Subcutaneous adipose tissue (tissue), 4 donors: ENCODE data around the gene ATXN1. TPM values are rescaled to one million over a fixed set of nuclear protein-coding genes. Genes with fewer than 3 reads are reported as not detected.

Experiments
- total RNA-seq, 4 donors: library from RNA; depleted of rRNA; stranded (reverse); fragments of >200 nt; gene quantifications; one replicate each; pipeline ENCODE4 v1.1.0, GENCODE V29; 2016
- TF ChIP-seq, protein P1 (sequence below): fragments of 450-650 bp; IDR thresholded peaks from one replicate; pipeline ENCODE4 v1.5.1; 2016; ENCODE audit warnings: low read depth, mild to moderate bottlenecking, control low read depth, antibody characterized with exemption, moderate library complexity

ATXN1 gene
- total RNA-seq, 4 donors from 2014 or later: 27.1 to 35.6 (median 35.1) TPM

DNA sequence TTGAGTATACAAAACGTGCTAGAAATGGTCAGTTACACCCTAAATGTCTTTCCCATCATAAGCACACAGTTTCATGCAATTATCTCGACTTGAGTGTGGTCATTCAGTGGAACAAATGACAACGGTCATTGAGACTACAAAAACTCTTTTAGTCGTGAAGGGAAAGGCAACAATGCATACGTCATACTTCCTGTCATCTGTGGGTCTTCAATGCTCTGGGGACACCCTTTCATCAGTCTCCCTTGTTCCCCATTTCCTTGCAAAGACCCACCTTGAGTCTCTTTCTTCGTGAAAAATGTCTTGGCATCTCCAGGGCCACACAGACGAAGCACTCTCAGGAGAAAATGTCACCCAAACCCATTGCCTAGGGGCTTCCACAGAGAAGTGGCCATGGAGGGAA is 284.4 kb downstream of the ATXN1 start:
- TF ChIP-seq, protein P1, sequence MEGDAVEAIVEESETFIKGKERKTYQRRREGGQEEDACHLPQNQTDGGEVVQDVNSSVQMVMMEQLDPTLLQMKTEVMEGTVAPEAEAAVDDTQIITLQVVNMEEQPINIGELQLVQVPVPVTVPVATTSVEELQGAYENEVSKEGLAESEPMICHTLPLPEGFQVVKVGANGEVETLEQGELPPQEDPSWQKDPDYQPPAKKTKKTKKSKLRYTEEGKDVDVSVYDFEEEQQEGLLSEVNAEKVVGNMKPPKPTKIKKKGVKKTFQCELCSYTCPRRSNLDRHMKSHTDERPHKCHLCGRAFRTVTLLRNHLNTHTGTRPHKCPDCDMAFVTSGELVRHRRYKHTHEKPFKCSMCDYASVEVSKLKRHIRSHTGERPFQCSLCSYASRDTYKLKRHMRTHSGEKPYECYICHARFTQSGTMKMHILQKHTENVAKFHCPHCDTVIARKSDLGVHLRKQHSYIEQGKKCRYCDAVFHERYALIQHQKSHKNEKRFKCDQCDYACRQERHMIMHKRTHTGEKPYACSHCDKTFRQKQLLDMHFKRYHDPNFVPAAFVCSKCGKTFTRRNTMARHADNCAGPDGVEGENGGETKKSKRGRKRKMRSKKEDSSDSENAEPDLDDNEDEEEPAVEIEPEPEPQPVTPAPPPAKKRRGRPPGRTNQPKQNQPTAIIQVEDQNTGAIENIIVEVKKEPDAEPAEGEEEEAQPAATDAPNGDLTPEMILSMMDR: no peak

DNA sequence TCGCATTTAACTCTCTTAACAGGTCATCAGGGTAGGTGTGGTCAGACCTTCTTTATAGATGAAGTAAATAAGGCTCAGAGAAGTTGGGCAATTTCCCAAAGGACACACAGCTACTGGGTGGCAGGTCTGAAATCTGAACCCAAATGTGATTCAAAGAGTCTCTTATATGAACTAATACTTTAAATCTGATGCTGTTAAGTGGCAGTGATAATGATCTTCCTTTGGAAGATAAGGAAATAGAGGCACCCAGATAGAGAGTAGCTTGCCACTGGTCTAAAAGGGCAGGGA is 285.8 kb downstream of the ATXN1 start:
- TF ChIP-seq, protein P1: no peak

DNA sequence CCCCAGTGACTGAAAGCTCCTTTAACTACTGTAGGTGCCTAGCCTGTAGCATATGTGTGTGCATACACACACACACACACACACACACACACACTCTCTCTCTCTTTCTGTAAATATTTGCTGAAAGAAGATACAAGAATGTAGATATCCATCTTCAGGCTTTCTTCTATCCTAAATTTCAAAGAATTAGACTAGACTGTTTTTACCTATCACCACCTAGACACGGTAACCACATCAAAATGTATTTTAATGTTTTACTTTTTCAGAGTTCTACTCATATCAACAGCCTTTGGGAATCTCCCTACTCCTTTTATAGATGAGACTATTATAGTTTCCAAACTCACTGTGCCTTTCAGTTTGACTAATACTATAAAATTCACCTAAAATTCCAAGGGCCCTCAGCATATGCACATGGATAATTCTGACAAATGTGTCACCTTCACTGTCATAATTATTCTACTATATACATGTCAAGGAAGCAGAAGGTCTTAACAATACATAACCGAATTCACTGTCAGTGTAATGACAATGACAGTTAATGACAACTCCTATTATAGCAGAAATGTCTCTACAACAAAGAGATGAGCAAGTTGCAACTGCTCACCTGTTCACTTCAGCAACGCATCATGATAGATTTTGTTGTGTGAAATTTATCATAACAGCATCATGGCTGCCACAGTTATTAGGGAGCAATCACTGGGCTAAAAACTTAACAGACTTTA is 286.3 kb downstream of the ATXN1 start:
- TF ChIP-seq, protein P1: no peak

DNA sequence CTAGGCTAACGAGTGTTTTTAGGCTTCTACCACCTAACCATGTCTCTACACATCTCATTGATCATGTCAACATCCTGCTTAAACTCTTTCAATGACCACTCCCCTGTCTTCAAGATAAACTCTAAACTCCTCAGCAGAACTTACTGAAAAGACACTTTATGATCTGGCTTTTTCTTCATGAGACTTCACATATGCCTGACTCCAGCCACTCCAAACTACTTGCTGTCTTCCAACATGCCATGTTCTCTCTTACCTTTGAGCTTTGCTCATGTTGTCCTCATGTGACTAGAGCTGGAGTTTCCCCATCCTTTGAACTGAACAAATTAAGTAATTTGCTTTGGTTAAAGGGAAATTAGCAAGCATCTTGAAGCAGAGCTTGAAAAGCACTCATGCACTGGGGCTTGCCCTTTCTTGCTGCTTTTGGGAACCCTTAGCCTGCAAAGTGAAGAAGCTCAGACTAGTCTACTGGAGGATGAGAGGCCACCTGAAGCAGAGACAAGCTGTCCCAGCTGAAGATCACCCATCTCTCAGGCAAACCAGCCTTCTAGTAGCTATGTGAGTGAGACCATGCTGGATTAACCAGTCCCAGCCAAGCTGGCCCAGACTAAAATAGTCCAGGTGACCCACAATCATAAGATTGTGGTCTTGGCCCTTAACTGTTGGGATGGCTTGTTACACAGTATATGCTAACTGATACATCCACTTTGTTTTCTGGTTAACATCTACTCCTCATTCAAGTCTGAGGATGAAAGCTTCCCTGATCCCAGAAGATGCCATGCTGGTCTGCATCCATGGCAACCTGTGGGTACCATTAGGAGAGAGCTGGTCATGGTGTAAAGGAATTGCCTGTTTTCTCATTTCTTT is 287.1 kb downstream of the ATXN1 start:
- TF ChIP-seq, protein P1: no peak

DNA sequence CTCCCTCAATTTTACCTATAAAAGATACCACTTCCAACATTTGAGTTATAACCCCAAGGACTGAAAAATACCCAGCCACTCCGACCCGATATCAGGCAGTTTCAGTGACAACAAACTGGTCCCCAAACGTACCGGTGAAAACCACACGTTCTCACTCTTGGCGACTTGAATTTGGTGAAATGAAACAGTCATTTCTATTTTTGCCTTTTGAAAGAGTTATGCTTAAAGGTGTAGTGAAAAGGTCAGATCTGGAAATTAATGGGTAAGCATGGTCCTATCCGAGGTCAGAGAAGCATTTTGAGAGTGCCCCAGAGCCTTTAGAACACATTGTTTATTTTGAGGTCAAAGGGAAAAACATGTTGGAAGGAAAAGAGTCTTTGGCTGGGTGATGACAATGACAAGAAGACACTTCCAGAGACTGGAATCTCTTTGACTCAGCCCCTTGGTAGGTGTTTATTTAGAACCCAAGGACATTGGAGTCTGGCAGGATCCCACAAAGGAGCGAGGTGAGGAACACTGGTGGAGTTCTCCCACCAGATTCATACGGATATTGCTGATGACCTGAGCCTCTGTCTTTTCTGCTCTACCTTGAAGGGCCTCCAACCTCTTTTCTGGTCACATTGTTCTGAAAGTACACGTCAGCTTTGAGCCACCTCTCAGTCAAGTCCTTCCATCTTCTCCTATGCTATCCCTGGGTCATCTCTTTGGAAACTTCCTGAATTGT is 287.9 kb downstream of the ATXN1 start:
- TF ChIP-seq, protein P1: no peak

DNA sequence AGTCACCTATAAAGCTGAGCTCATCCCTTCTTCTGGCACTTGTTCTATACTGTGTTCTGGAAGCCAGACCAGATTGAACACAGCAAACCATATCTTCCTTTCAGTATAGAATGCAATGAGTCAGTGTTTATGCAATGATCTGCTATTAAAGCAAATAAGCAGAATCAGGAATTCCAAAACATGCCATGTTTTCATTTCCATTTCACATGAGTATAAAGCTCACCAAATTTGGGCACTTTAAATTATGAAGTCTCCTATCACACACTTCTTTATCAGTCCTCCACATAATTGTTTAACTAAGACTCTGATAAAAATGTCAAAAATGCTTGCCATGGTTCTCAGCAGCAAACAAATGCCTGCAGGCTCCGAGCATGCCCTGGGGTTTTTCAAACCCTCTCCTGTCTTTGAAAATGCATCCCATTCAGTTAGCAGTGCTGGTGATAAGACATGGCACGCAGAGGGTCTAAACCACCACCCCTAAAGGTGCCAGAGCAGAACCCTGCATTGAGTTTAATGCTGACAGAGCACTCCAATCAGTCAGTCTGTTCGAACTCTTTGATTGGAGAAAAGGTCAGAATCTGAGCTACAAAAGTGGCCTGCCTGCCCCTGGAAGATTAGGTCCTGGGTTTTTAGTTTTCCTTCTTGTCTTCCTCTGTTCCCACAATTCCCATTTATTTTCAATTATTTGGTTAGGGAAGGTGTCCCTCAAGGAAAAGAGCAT is 288.8 kb downstream of the ATXN1 start:
- TF ChIP-seq, protein P1: no peak
